ENCODE data around the gene FGF12. TPM values are rescaled to one million over a fixed set of nuclear protein-coding genes. Genes with fewer than 3 reads are reported as not detected.
A peak's percentile ranks its signal among the peaks of the same experiment; 100 is the strongest.

Gene FGF12
- total RNA-seq, 2 experiments from 2014 or later, result not detected

- ATAC-seq (ENCODE audit: poor library complexity) (no peak), DNase-seq (no peak)
- ChIA-PET POLR2A (no interaction called here), CTCF (interaction anchor here (0.9 kb wide), 1 partner anchor 8 kb away, joined by 3 read pairs; no protein-coding TSS in a partner anchor)
- Histone ChIP-seq H3K4me3 (ENCODE audit: low read length) (no peak overlapping the region), H3K27me3 (ENCODE audit: control insufficient read depth in 1 of 2, insufficient read depth in 2 of 2, low read length in 2 of 2) (no peaks in the 10 kb centered on the region), H3K27ac (ENCODE audit: low read depth in 1 of 2, low read length in 2 of 2) (no peak overlapping the region), H3K4me1 (ENCODE audit: insufficient read depth, low read length) (no peaks in the 10 kb centered on the region), H3K9me3 (ENCODE audit: control insufficient read depth in 1 of 2, insufficient read depth in 1 of 2, low read length in 2 of 2) (no peaks in the 10 kb centered on the region), H3K36me3 (ENCODE audit: insufficient read depth, low read length) (no peaks in the 10 kb centered on the region)
- no peaks in the 10 kb centered on the region for H3K9me3 Mint-ChIP-seq
- intact Hi-C loops (cut with DNase I, micrococcal nuclease), result no loop called here
- no peak overlapping the region for H3K27ac Mint-ChIP-seq
- no peaks in the 10 kb centered on the region for H3K4me1 Mint-ChIP-seq (ENCODE audit: low read depth)
- H3K27me3 Mint-ChIP-seq, result no peaks in the 10 kb centered on the region
- H3K4me3 Mint-ChIP-seq, result no peak overlapping the region
- no peak for TF ChIP-seq CTCF (IDR thresholded peaks at IDR 0.05)
- no peaks in the 10 kb centered on the region for H3K36me3 Mint-ChIP-seq (ENCODE audit: low read depth)
These were observed 533.3 kb downstream of the FGF12 start for GRCh38 chr3:192194085-192194484.

GRCh38 chr3:192188218-192188835 lies 539.0 kb downstream of the FGF12 start:
- Mint-ChIP-seq H3K4me1 (ENCODE audit: low read depth) (no peaks in the 10 kb centered on the region), H3K4me3 (no peak overlapping the region), H3K27ac (no peak overlapping the region), H3K27me3 (no peaks in the 10 kb centered on the region), H3K9me3 (peaks cover 2% of the 10 kb centered on the region), H3K36me3 (ENCODE audit: low read depth) (no peaks in the 10 kb centered on the region)
- no peak overlapping the region for H3K4me3 ChIP-seq (ENCODE audit: low read length)
- DNase-seq (peak in 8 of 14 experiments; percentile 1 to 29 (median 13)), ATAC-seq (ENCODE audit: poor library complexity) (no peak)
- intact Hi-C loops (cut with DNase I, micrococcal nuclease), result loop anchor here in 1 of 2 experiments (5.0 kb wide), 1 partner anchor 254 kb away; no protein-coding TSS in a partner anchor
- no peaks in the 10 kb centered on the region for H3K9me3 ChIP-seq (ENCODE audit: control insufficient read depth in 1 of 2, insufficient read depth in 1 of 2, low read length in 2 of 2)
- H3K4me1 ChIP-seq (ENCODE audit: insufficient read depth, low read length), result no peaks in the 10 kb centered on the region
- no peak overlapping the region for H3K27ac ChIP-seq (ENCODE audit: low read depth in 1 of 2, low read length in 2 of 2)
- POLR2A ChIA-PET, result no interaction called here
- peak; percentile 42 for TF ChIP-seq CTCF (IDR thresholded peaks at IDR 0.05)
- H3K27me3 ChIP-seq (ENCODE audit: control insufficient read depth in 1 of 2, insufficient read depth in 2 of 2, low read length in 2 of 2), result no peaks in the 10 kb centered on the region
- no peaks in the 10 kb centered on the region for H3K36me3 ChIP-seq (ENCODE audit: insufficient read depth, low read length)
- CTCF ChIA-PET, result no interaction called here

GRCh38 chr3:192187485-192188051 lies 539.8 kb downstream of the FGF12 start:
- ATAC-seq (ENCODE audit: poor library complexity) (no peak), DNase-seq (no peak)
- no peaks in the 10 kb centered on the region for H3K27me3 ChIP-seq (ENCODE audit: control insufficient read depth in 1 of 2, insufficient read depth in 2 of 2, low read length in 2 of 2)
- no peaks in the 10 kb centered on the region for H3K4me1 ChIP-seq (ENCODE audit: insufficient read depth, low read length)
- Mint-ChIP-seq H3K36me3 (ENCODE audit: low read depth) (no peaks in the 10 kb centered on the region), H3K4me1 (ENCODE audit: low read depth) (no peaks in the 10 kb centered on the region), H3K4me3 (no peak overlapping the region), H3K27me3 (no peaks in the 10 kb centered on the region), H3K9me3 (peaks cover 2% of the 10 kb centered on the region), H3K27ac (no peak overlapping the region)
- no peaks in the 10 kb centered on the region for H3K36me3 ChIP-seq (ENCODE audit: insufficient read depth, low read length)
- TF ChIP-seq CTCF (IDR thresholded peaks at IDR 0.05), result no peak
- H3K4me3 ChIP-seq (ENCODE audit: low read length), result no peak overlapping the region
- POLR2A ChIA-PET, result interaction anchor here (0.9 kb wide), 1 partner anchor 11 kb away, joined by 3 read pairs; no protein-coding TSS in a partner anchor
- CTCF ChIA-PET, result interaction anchor here (1.0 kb wide), 1 partner anchor 11 kb away, joined by 3 read pairs; no protein-coding TSS in a partner anchor
- no peak overlapping the region for H3K27ac ChIP-seq (ENCODE audit: low read depth in 1 of 2, low read length in 2 of 2)
- H3K9me3 ChIP-seq (ENCODE audit: control insufficient read depth in 1 of 2, insufficient read depth in 1 of 2, low read length in 2 of 2), result no peaks in the 10 kb centered on the region
- intact Hi-C loops (cut with DNase I, micrococcal nuclease), result loop anchor here in 1 of 2 experiments (5.0 kb wide), 1 partner anchor 255 kb away; no protein-coding TSS in a partner anchor
